ENCODE measurements around the gene CCDC149. TPM values are rescaled to one million over a fixed set of nuclear protein-coding genes. Genes with fewer than 3 reads are reported as not detected.

The CCDC149 gene
- total and polyA plus RNA-seq, 9 of the 15 experiments (the other 6 are each of a cell fraction or from before 2014, with no cell fraction given), result 0.04 to 0.18 TPM; not detected in 7

DNA sequence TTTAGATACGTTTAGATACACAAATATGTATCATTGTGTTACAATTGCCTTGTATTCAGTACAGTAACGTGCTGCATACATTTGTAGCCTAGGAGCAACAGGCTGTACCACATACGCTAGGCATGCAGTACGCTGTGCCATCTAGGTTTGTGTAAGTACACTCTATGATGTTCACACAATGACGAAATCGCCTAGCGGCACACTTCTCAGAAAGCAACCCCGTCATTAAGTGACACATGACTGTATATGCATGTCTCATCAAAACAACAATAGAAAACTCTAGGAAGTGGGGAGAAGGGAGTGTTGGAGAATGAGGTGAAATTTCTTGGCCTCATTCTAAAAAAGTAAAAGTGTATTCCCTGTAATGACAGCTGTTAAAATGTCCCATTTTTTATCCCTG, 32.7 kb downstream of the CCDC149 start:
- Histone ChIP-seq H2AFZ (ENCODE audit: low read depth, low read length) (no peak overlapping the region), H3K36me3 (ENCODE audit: control insufficient read depth, insufficient read depth, low read length) (no peaks in the 10 kb centered on the region), H4K20me1 (replicated peaks; ENCODE audit: control insufficient read depth, insufficient read depth, low read length) (no peaks in the 10 kb centered on the region), H3K4me3 (no peak overlapping the region), H3K27ac (ENCODE audit: extremely low read depth, low read depth, low read length) (no peak overlapping the region), H3K27me3 (ENCODE audit: control insufficient read depth in 2 of 2, insufficient read depth in 2 of 2, low read length in 2 of 2) (peaks cover 12 to 18% of the 10 kb centered on the region in 2 experiments), H3K79me2 (ENCODE audit: control insufficient read depth, insufficient read depth, low read length) (no peaks in the 10 kb centered on the region), H3K9ac (ENCODE audit: insufficient read depth in 1 of 2, low read depth in 2 of 2, low read length in 2 of 2) (no peak overlapping the region), H3K9me1 (ENCODE audit: control insufficient read depth, insufficient read depth, low read length) (no peaks in the 10 kb centered on the region), H3K4me1 (replicated peaks in 1 of 2; ENCODE audit: control insufficient read depth in 2 of 2, insufficient read depth in 2 of 2, low read length in 2 of 2) (no peaks in the 10 kb centered on the region; a peak in 1 of 5 replicates), H3K9me3 (replicated peaks; ENCODE audit: control insufficient read depth, insufficient read depth, low read depth, low read length) (no peaks in the 10 kb centered on the region), H3K4me2 (ENCODE audit: insufficient read depth, low read length) (no peak overlapping the region)
- DNase-seq (ENCODE audit: extremely low read depth in 1 of 4, low spot score in 3 of 4) (no peak), ATAC-seq (no peak), FAIRE-seq (peak; percentile 15)
- intact Hi-C loops (cut with micrococcal nuclease), result no loop called here
- CTCF ChIA-PET (ENCODE audit: low intra/inter-chr PET ratio), result no interaction called here
- TF ChIP-seq TBL1XR1 (IDR thresholded peaks at IDR 0.05; ENCODE audit: low read length in 2 of 2) (no peak), RBM34 (IDR thresholded peaks at IDR 0.05; ENCODE audit: borderline replicate concordance, insufficient read depth, low read length) (no peak), FOXP1 (CRISPR knock-in tag; IDR thresholded peaks at IDR 0.05) (no peak), ELF4 (CRISPR knock-in tag; IDR thresholded peaks at IDR 0.05) (no peak), ELF2 (CRISPR knock-in tag; IDR thresholded peaks at IDR 0.05) (no peak)
- TF ChIP-seq, protein P1, sequence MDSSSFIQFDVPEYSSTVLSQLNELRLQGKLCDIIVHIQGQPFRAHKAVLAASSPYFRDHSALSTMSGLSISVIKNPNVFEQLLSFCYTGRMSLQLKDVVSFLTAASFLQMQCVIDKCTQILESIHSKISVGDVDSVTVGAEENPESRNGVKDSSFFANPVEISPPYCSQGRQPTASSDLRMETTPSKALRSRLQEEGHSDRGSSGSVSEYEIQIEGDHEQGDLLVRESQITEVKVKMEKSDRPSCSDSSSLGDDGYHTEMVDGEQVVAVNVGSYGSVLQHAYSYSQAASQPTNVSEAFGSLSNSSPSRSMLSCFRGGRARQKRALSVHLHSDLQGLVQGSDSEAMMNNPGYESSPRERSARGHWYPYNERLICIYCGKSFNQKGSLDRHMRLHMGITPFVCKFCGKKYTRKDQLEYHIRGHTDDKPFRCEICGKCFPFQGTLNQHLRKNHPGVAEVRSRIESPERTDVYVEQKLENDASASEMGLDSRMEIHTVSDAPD (CRISPR knock-in tag; IDR thresholded peaks at IDR 0.05), result no peak
- TF ChIP-seq, protein P2, sequence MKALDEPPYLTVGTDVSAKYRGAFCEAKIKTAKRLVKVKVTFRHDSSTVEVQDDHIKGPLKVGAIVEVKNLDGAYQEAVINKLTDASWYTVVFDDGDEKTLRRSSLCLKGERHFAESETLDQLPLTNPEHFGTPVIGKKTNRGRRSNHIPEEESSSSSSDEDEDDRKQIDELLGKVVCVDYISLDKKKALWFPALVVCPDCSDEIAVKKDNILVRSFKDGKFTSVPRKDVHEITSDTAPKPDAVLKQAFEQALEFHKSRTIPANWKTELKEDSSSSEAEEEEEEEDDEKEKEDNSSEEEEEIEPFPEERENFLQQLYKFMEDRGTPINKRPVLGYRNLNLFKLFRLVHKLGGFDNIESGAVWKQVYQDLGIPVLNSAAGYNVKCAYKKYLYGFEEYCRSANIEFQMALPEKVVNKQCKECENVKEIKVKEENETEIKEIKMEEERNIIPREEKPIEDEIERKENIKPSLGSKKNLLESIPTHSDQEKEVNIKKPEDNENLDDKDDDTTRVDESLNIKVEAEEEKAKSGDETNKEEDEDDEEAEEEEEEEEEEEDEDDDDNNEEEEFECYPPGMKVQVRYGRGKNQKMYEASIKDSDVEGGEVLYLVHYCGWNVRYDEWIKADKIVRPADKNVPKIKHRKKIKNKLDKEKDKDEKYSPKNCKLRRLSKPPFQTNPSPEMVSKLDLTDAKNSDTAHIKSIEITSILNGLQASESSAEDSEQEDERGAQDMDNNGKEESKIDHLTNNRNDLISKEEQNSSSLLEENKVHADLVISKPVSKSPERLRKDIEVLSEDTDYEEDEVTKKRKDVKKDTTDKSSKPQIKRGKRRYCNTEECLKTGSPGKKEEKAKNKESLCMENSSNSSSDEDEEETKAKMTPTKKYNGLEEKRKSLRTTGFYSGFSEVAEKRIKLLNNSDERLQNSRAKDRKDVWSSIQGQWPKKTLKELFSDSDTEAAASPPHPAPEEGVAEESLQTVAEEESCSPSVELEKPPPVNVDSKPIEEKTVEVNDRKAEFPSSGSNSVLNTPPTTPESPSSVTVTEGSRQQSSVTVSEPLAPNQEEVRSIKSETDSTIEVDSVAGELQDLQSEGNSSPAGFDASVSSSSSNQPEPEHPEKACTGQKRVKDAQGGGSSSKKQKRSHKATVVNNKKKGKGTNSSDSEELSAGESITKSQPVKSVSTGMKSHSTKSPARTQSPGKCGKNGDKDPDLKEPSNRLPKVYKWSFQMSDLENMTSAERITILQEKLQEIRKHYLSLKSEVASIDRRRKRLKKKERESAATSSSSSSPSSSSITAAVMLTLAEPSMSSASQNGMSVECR (CRISPR knock-in tag; IDR thresholded peaks at IDR 0.05), result no peak
- TF ChIP-seq, protein P3, sequence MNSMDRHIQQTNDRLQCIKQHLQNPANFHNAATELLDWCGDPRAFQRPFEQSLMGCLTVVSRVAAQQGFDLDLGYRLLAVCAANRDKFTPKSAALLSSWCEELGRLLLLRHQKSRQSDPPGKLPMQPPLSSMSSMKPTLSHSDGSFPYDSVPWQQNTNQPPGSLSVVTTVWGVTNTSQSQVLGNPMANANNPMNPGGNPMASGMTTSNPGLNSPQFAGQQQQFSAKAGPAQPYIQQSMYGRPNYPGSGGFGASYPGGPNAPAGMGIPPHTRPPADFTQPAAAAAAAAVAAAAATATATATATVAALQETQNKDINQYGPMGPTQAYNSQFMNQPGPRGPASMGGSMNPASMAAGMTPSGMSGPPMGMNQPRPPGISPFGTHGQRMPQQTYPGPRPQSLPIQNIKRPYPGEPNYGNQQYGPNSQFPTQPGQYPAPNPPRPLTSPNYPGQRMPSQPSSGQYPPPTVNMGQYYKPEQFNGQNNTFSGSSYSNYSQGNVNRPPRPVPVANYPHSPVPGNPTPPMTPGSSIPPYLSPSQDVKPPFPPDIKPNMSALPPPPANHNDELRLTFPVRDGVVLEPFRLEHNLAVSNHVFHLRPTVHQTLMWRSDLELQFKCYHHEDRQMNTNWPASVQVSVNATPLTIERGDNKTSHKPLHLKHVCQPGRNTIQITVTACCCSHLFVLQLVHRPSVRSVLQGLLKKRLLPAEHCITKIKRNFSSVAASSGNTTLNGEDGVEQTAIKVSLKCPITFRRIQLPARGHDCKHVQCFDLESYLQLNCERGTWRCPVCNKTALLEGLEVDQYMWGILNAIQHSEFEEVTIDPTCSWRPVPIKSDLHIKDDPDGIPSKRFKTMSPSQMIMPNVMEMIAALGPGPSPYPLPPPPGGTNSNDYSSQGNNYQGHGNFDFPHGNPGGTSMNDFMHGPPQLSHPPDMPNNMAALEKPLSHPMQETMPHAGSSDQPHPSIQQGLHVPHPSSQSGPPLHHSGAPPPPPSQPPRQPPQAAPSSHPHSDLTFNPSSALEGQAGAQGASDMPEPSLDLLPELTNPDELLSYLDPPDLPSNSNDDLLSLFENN (IDR thresholded peaks at IDR 0.05; ENCODE audit: low read depth in 2 of 2, low read length in 2 of 2), result no peak
- POLR2A ChIA-PET, result no interaction called here
- in situ Hi-C loops (cut with MboI), result no loop called here
- under 1% methylated on average over 8 of the region's 8 CpGs for WGBS (ENCODE audit: insufficient coverage, low coverage, missing lambda C conversion rate)
- BruUV-seq (replicated peaks), result no TSS peak
